ENCODE results near the gene KIF13A. TPM values are rescaled to one million over a fixed set of nuclear protein-coding genes. Genes with fewer than 3 reads are reported as not detected.

The KIF13A gene
- total RNA-seq, 1 donor from 2014 or later = 28.9 TPM

GRCh38 chr6:17998003-17998402 lies 10.6 kb upstream of the KIF13A start:
- Histone ChIP-seq H3K36me3 (no peaks in the 10 kb centered on the region), H3K27me3 (no peaks in the 10 kb centered on the region), H3K4me1 (no peaks in the 10 kb centered on the region), H3K4me3 (no peak overlapping the region), H3K9me3 (no peaks in the 10 kb centered on the region), H3K27ac (no peak overlapping the region)
- no peak for DNase-seq (ENCODE audit: low spot score in 2 of 2)
- intact Hi-C loops (cut with DNase I) = no loop called here
- TF ChIP-seq CTCF (IDR thresholded peaks at IDR 0.05) = no peak

- no peak overlapping the region for H3K4me3 ChIP-seq
- no peaks in the 10 kb centered on the region for H3K4me1 ChIP-seq
- no peak overlapping the region for H3K27ac ChIP-seq
- H3K9me3 ChIP-seq = no peaks in the 10 kb centered on the region
- H3K36me3 ChIP-seq = no peaks in the 10 kb centered on the region
- intact Hi-C loops (cut with DNase I) = no loop called here
- H3K27me3 ChIP-seq = no peaks in the 10 kb centered on the region
- TF ChIP-seq CTCF (IDR thresholded peaks at IDR 0.05) = no peak
- DNase-seq (ENCODE audit: low spot score in 2 of 2) = no peak
Observed at GRCh38 chr6:17995414-17995813, 8.0 kb upstream of the KIF13A start.

- intact Hi-C loops (cut with DNase I) = no loop called here
Observed at GRCh38 chr6:17994019-17994418, 6.6 kb upstream of the KIF13A start.

GRCh38 chr6:17988422-17988944 lies 1.0 kb upstream of the KIF13A start:
- Histone ChIP-seq H3K9me3 (no peaks in the 10 kb centered on the region), H3K4me3 (peak overlapping the region; percentile 81 to 84), H3K4me1 (peaks cover 0 to 17% of the 10 kb centered on the region in 2 donors), H3K27ac (peak overlapping the region; percentile 92 to 93), H3K27me3 (no peaks in the 10 kb centered on the region), H3K36me3 (no peaks in the 10 kb centered on the region)
- intact Hi-C loops (cut with DNase I) = loop anchor here (1.0 to 10.0 kb wide), 4 partner anchors 54 to 284 kb away; partner anchors contain the start of genes NHLRC1 and NUP153
- DNase-seq (ENCODE audit: low spot score in 2 of 2) = no peak
- no peak for TF ChIP-seq CTCF (IDR thresholded peaks at IDR 0.05)

More at GRCh38 chr6:17994019-17994418, 6.6 kb upstream of the KIF13A start:
- Histone ChIP-seq H3K9me3 (no peaks in the 10 kb centered on the region), H3K4me1 (peaks cover 0 to 2% of the 10 kb centered on the region in 2 donors), H3K36me3 (no peaks in the 10 kb centered on the region), H3K27ac (no peak overlapping the region), H3K27me3 (no peaks in the 10 kb centered on the region), H3K4me3 (no peak overlapping the region)
- no peak for DNase-seq (ENCODE audit: low spot score in 2 of 2)
- TF ChIP-seq CTCF (IDR thresholded peaks at IDR 0.05) = no peak

- H3K36me3 ChIP-seq = no peaks in the 10 kb centered on the region
- intact Hi-C loops (cut with DNase I) = loop anchor here (1.0 to 10.0 kb wide), 5 partner anchors 54 to 283 kb away; partner anchors contain the start of genes NHLRC1 and NUP153
- H3K27me3 ChIP-seq = no peaks in the 10 kb centered on the region
- peak in 1 of 2 donors; percentile 86 for DNase-seq (ENCODE audit: low spot score in 2 of 2)
- H3K9me3 ChIP-seq = no peaks in the 10 kb centered on the region
- peaks cover 0 to 18% of the 10 kb centered on the region in 2 donors for H3K4me1 ChIP-seq
- peak in 2 of 3 experiments; percentile 20 to 42 for TF ChIP-seq CTCF (IDR thresholded peaks at IDR 0.05)
- H3K27ac ChIP-seq = peak overlapping the region; percentile 92 to 93
- peak overlapping the region; percentile 81 to 84 for H3K4me3 ChIP-seq
Observed at GRCh38 chr6:17987697-17988421, 424 bp upstream of the KIF13A start.
